HepG2 (cell line): ENCODE results near the gene DUOXA2. TPM values are rescaled to one million over a fixed set of nuclear protein-coding genes. Genes with fewer than 3 reads are reported as not detected.
A peak's percentile ranks its signal among the peaks of the same experiment; 100 is the strongest.

Experiments
- CC2D1A ChIP-seq: sonication (generic); formaldehyde crosslinking; IDR thresholded peaks from 2 replicates; pipeline ENCODE4 v1.8.1; 2023; ENCODE audit warnings: mild to moderate bottlenecking, missing genetic modification reagents
- GLI4 ChIP-seq: sonication (generic); formaldehyde crosslinking; IDR thresholded peaks from 2 replicates; pipeline ENCODE4 v1.5.1; 2020; ENCODE audit warnings: missing genetic modification reagents, mild to moderate bottlenecking, moderate library complexity, borderline replicate concordance
- IRF2 ChIP-seq: IDR thresholded peaks from 2 replicates; pipeline ENCODE4 v1.6.1; 2018; ENCODE audit warnings: missing genetic modification reagents, missing compliant biosample characterization
- KDM1A ChIP-seq: IDR thresholded peaks from 2 replicates; pipeline ENCODE4 v1.6.1; 2016; ENCODE audit warnings: missing compliant biosample characterization
- KDM2A ChIP-seq: sonication (generic); formaldehyde crosslinking; IDR thresholded peaks from 2 replicates; pipeline ENCODE4 v1.4.0; 2020; ENCODE audit warnings: low read depth, missing genetic modification reagents, borderline replicate concordance
- MED8 ChIP-seq: sonication (generic); formaldehyde crosslinking; IDR thresholded peaks from 2 replicates; pipeline ENCODE4 v1.8.1; 2023; ENCODE audit warnings: mild to moderate bottlenecking, missing genetic modification reagents; ENCODE audit not compliant: insufficient replicate concordance
- MEF2D ChIP-seq: sonication (generic); formaldehyde crosslinking; IDR thresholded peaks from 2 replicates; pipeline ENCODE4 v1.5.1; 2020; ENCODE audit warnings: mild to moderate bottlenecking, missing genetic modification reagents
- NR2C2 ChIP-seq: sonication (generic); formaldehyde crosslinking; IDR thresholded peaks from 2 replicates; pipeline ENCODE4 v1.4.0; 2020; ENCODE audit warnings: missing genetic modification reagents, mild to moderate bottlenecking, moderate library complexity, borderline replicate concordance
- PHF21A ChIP-seq: sonication (generic); formaldehyde crosslinking; IDR thresholded peaks from 2 replicates; pipeline ENCODE4 v1.5.0; 2020; ENCODE audit warnings: mild to moderate bottlenecking, missing genetic modification reagents
- SIX4 ChIP-seq: sonication (generic); formaldehyde crosslinking; IDR thresholded peaks from 2 replicates; pipeline ENCODE4 v1.4.0; 2020; ENCODE audit warnings: missing genetic modification reagents
- SP2 ChIP-seq: sonication (generic); formaldehyde crosslinking; IDR thresholded peaks from 2 replicates; pipeline ENCODE4 v1.5.1; 2020; ENCODE audit warnings: mild to moderate bottlenecking, missing genetic modification reagents
- ZFY ChIP-seq: sonication (generic); formaldehyde crosslinking; IDR thresholded peaks from 2 replicates; pipeline ENCODE4 v1.4.0; 2020; ENCODE audit warnings: missing genetic modification reagents
- ZNF333 ChIP-seq: sonication (generic); formaldehyde crosslinking; IDR thresholded peaks from 2 replicates; pipeline ENCODE4 v1.4.0; 2020; ENCODE audit warnings: mild to moderate bottlenecking, missing genetic modification reagents, borderline replicate concordance
- ZNF446 ChIP-seq: sonication (generic); formaldehyde crosslinking; IDR thresholded peaks from 2 replicates; pipeline ENCODE4 v1.5.0; 2020; ENCODE audit warnings: mild to moderate bottlenecking, missing genetic modification reagents
- ZNF883 ChIP-seq: sonication (generic); formaldehyde crosslinking; IDR thresholded peaks from 2 replicates; pipeline ENCODE4 v1.5.1; 2020; ENCODE audit warnings: mild to moderate bottlenecking, missing genetic modification reagents; ENCODE audit errors: not compliant biosample characterization
- ZSCAN9 ChIP-seq: IDR thresholded peaks from 2 replicates; pipeline ENCODE4 v1.6.1; 2016; ENCODE audit warnings: borderline replicate concordance
- polyA plus RNA-seq, 8 experiments: library from polyadenylated mRNA; depleted of rRNA in 3 of 8; stranded (reverse) in 7 of 8; unstranded in 1 of 8; fragments of >200 nt; fragmentation: Illumina TruSeq in 4 of 8; extraction: Trizol in 4 of 8; gene quantifications; 2 replicates each; pipeline versions ENCODE4 v1.2.1 to v1.2.3, GENCODE V29; 2011 to 2016; ENCODE audit warnings: low read depth in 4 of 8, missing spikeins in 1 of 8, mixed read lengths in 1 of 8; ENCODE audit not compliant: insufficient read depth in 1 of 8
- total RNA-seq, 5 experiments: library from RNA; depleted of rRNA; stranded (reverse); fragments of >200 nt; fragmentation: Illumina TruSeq; extraction: Trizol; gene quantifications; 2 replicates each; pipeline ENCODE4 v1.2.3, GENCODE V29; 2016; ENCODE audit warnings: low read depth in 1 of 5
- TF ChIP-seq, protein P1 (sequence below): sonication (generic); formaldehyde crosslinking; IDR thresholded peaks from 2 replicates; pipeline ENCODE4 v1.9.0; 2021; ENCODE audit warnings: missing genetic modification reagents, borderline replicate concordance
- TF ChIP-seq, protein P2 (sequence below): sonication (generic); formaldehyde crosslinking; IDR thresholded peaks from 2 replicates; pipeline ENCODE4 v1.4.0; 2020; ENCODE audit warnings: missing genetic modification reagents, borderline replicate concordance
- TF ChIP-seq, protein P3 (sequence below): sonication (generic); formaldehyde crosslinking; IDR thresholded peaks from 2 replicates; pipeline ENCODE4 v1.5.0; 2020; ENCODE audit warnings: missing genetic modification reagents
- TF ChIP-seq, protein P4 (sequence below): conservative IDR thresholded peaks from 2 replicates; pipeline ENCODE4 v1.6.1; 2018; ENCODE audit warnings: missing genetic modification reagents

DUOXA2 gene
- total and polyA plus RNA-seq, 2 of the 13 experiments (the other 11 are each of a cell fraction or from before 2014, with no cell fraction given) = 0.32 TPM; not detected in 1

DNA sequence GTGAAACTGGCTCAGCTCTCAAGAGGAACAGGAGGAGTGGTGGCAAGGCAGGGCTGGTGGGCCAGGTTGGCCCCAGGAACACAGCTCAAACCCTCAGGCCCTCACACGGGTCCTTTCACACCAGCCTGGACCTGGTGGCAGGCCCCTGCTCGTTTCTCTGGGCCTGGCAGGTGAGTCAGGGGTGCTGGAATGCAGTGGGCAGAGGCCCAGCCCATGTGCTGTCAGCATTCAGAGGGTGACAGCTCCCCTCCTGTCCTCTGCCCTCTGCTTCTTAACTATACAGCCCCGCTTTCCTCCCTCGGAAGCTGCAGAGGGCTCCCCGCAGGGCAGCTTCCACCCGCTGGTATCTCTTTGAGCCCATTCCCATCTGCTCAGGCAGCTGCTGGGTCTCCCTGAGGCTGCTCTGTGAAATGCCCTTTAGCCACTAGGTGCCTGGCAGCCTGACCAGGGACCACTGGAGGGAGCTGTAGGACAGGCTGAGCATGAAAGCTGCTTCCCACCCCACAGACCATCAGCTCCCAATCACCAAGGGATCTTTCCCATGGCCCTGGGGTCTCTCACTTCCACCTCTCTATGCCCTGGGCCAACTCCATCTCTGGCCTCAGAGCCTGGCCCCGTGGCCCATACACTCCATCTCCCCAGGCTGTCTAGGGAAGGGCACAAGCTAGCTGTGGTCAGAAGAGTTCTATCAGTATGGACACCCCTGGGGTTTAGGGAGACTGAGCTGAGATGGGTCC, 48.8 kb downstream of the DUOXA2 start (continued):
- TF ChIP-seq, protein P1, sequence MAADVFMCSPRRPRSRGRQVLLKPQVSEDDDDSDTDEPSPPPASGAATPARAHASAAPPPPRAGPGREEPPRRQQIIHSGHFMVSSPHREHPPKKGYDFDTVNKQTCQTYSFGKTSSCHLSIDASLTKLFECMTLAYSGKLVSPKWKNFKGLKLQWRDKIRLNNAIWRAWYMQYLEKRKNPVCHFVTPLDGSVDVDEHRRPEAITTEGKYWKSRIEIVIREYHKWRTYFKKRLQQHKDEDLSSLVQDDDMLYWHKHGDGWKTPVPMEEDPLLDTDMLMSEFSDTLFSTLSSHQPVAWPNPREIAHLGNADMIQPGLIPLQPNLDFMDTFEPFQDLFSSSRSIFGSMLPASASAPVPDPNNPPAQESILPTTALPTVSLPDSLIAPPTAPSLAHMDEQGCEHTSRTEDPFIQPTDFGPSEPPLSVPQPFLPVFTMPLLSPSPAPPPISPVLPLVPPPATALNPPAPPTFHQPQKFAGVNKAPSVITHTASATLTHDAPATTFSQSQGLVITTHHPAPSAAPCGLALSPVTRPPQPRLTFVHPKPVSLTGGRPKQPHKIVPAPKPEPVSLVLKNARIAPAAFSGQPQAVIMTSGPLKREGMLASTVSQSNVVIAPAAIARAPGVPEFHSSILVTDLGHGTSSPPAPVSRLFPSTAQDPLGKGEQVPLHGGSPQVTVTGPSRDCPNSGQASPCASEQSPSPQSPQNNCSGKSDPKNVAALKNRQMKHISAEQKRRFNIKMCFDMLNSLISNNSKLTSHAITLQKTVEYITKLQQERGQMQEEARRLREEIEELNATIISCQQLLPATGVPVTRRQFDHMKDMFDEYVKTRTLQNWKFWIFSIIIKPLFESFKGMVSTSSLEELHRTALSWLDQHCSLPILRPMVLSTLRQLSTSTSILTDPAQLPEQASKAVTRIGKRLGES (CRISPR knock-in tag) = no peak
- no peak for TF ChIP-seq NR2C2 (CRISPR knock-in tag)
- TF ChIP-seq KDM1A (CRISPR knock-in tag) = no peak
- no peak for TF ChIP-seq GLI4
- TF ChIP-seq ZFY = 0 out of 2 replicates have a peak, but pooled peaks have one; percentile 14
- TF ChIP-seq SP2 (CRISPR knock-in tag) = peak; percentile 15; the same call in 1 of the 2 replicates
- TF ChIP-seq PHF21A (CRISPR knock-in tag) = no peak
- TF ChIP-seq, protein P2, sequence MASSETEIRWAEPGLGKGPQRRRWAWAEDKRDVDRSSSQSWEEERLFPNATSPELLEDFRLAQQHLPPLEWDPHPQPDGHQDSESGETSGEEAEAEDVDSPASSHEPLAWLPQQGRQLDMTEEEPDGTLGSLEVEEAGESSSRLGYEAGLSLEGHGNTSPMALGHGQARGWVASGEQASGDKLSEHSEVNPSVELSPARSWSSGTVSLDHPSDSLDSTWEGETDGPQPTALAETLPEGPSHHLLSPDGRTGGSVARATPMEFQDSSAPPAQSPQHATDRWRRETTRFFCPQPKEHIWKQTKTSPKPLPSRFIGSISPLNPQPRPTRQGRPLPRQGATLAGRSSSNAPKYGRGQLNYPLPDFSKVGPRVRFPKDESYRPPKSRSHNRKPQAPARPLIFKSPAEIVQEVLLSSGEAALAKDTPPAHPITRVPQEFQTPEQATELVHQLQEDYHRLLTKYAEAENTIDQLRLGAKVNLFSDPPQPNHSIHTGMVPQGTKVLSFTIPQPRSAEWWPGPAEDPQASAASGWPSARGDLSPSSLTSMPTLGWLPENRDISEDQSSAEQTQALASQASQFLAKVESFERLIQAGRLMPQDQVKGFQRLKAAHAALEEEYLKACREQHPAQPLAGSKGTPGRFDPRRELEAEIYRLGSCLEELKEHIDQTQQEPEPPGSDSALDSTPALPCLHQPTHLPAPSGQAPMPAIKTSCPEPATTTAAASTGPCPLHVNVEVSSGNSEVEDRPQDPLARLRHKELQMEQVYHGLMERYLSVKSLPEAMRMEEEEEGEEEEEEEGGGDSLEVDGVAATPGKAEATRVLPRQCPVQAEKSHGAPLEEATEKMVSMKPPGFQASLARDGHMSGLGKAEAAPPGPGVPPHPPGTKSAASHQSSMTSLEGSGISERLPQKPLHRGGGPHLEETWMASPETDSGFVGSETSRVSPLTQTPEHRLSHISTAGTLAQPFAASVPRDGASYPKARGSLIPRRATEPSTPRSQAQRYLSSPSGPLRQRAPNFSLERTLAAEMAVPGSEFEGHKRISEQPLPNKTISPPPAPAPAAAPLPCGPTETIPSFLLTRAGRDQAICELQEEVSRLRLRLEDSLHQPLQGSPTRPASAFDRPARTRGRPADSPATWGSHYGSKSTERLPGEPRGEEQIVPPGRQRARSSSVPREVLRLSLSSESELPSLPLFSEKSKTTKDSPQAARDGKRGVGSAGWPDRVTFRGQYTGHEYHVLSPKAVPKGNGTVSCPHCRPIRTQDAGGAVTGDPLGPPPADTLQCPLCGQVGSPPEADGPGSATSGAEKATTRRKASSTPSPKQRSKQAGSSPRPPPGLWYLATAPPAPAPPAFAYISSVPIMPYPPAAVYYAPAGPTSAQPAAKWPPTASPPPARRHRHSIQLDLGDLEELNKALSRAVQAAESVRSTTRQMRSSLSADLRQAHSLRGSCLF (CRISPR knock-in tag) = no peak
- TF ChIP-seq ZSCAN9 (CRISPR knock-in tag) = no peak
- TF ChIP-seq MEF2D (CRISPR knock-in tag) = no peak
- TF ChIP-seq ZNF883 = peak; percentile 44
- TF ChIP-seq MED8 (CRISPR knock-in tag) = no peak
- TF ChIP-seq, protein P3, sequence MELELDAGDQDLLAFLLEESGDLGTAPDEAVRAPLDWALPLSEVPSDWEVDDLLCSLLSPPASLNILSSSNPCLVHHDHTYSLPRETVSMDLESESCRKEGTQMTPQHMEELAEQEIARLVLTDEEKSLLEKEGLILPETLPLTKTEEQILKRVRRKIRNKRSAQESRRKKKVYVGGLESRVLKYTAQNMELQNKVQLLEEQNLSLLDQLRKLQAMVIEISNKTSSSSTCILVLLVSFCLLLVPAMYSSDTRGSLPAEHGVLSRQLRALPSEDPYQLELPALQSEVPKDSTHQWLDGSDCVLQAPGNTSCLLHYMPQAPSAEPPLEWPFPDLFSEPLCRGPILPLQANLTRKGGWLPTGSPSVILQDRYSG = no peak
- TF ChIP-seq, protein P4, sequence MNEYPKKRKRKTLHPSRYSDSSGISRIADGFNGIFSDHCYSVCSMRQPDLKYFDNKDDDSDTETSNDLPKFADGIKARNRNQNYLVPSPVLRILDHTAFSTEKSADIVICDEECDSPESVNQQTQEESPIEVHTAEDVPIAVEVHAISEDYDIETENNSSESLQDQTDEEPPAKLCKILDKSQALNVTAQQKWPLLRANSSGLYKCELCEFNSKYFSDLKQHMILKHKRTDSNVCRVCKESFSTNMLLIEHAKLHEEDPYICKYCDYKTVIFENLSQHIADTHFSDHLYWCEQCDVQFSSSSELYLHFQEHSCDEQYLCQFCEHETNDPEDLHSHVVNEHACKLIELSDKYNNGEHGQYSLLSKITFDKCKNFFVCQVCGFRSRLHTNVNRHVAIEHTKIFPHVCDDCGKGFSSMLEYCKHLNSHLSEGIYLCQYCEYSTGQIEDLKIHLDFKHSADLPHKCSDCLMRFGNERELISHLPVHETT (CRISPR knock-in tag) = no peak
- no peak for TF ChIP-seq SIX4 (CRISPR knock-in tag)
- no peak for TF ChIP-seq ZNF446
- no peak for TF ChIP-seq CC2D1A (CRISPR knock-in tag)
- no peak for TF ChIP-seq ZNF333 (CRISPR knock-in tag)
- TF ChIP-seq IRF2 (CRISPR knock-in tag) = peak; percentile 53; the same call in 1 of the 2 replicates
- peak; percentile 70; the same call in 1 of the 2 replicates for TF ChIP-seq KDM2A (CRISPR knock-in tag)
